HCT116 (cell line): ENCODE data around the gene CCKAR. TPM values are rescaled to one million over a fixed set of nuclear protein-coding genes. Genes with fewer than 3 reads are reported as not detected.

ENCODE experiments used
- ATAC-seq: fragments of 200-7000 bp; cut with Tn5 transposase; 2 replicates; pipeline ENCODE4 v1.9.1; 2020; ENCODE audit warnings: mild to moderate bottlenecking, moderate library complexity
- BruUV-seq: library from RNA; stranded (reverse); fragments of 400-500 nt; replicated peaks from 2 replicates; lab custom pipeline; 2021; lab: Mats Ljungman, UMichigan
- CTCF ChIA-PET: fragments of 300-600 bp; sonication (Branson Sonifier 250); formaldehyde crosslinking; loops from one replicate; lab custom pipeline; 2021; ENCODE audit warnings: antibody characterized with exemption; lab: Charles Lee
- POLR2A ChIA-PET: fragments of 300-600, 350-600 bp; sonication (Branson Sonifier 250); formaldehyde crosslinking; loops from one replicate; lab custom pipeline; 2021; ENCODE audit warnings: antibody characterized with exemption; lab: Charles Lee
- RAD21 ChIA-PET, 2 experiments: fragments of 300-600 bp; sonication (Branson Sonifier 250); formaldehyde crosslinking; loops; one replicate each; lab custom pipeline; 2023; ENCODE audit warnings: low total read pairs in 2 of 2; ENCODE audit not compliant: uncharacterized antibody in 2 of 2, unreplicated experiment in 2 of 2, low non-redundant PET in 1 of 2; lab: Charles Lee
- DNase-seq: peaks from one replicate; pipeline ENCODE4 v3.0.0-alpha.2; 2010; ENCODE audit warnings: low read depth, low spot score
- H2AFZ ChIP-seq: fragments of 200-600 bp; shearing (Covaris generic), sonication (generic); 2 replicates; pipeline ENCODE4 v1.6.1; 2017; ENCODE audit warnings: low read depth, mixed run types, mixed read lengths, antibody characterized with exemption, low read length; ENCODE audit not compliant: poor library complexity, severe bottlenecking
- H3K27ac ChIP-seq: 2 replicates; pipeline ENCODE4 v1.5.1; 2012; ENCODE audit warnings: low read depth, low read length
- H3K27me3 ChIP-seq: fragments of 200-600 bp; sonication (generic); 2 replicates; pipeline ENCODE4 v1.6.1; 2016; ENCODE audit warnings: mixed run types, low read length, mixed read lengths; ENCODE audit not compliant: insufficient read depth
- H3K36me3 ChIP-seq, 2 experiments: fragments of 200-500 bp in 1 of 2; fragments of 200-600 bp in 1 of 2; sonication (Bioruptor generic) in 1 of 2; sonication (generic) in 1 of 2; 2 replicates each; pipeline versions ENCODE4 v1.5.1 to v1.6.1; 2014 to 2016; ENCODE audit warnings: low read length in 2 of 2, inconsistent platforms in 1 of 2, mixed read lengths in 1 of 2, mixed run types in 1 of 2; ENCODE audit not compliant: insufficient read depth in 2 of 2, control insufficient read depth in 1 of 2
- H3K4me1 ChIP-seq, 2 experiments: fragments of 200-600 bp in 1 of 2; sonication (generic) in 1 of 2; 2 replicates each; pipeline versions ENCODE4 v1.5.1 to v1.6.1; 2012 to 2017; ENCODE audit warnings: low read length in 2 of 2, inconsistent platforms in 1 of 2, mild to moderate bottlenecking in 1 of 2, mixed read lengths in 1 of 2, mixed run types in 1 of 2, moderate library complexity in 1 of 2; ENCODE audit not compliant: insufficient read depth in 2 of 2, control insufficient read depth in 1 of 2
- H3K4me2 ChIP-seq: fragments of 200-600 bp; sonication (generic); 2 replicates; pipeline ENCODE4 v1.6.1; 2017; ENCODE audit warnings: mixed run types, low read length, mixed read lengths
- H3K4me3 ChIP-seq, 2 experiments: fragments of 200-600 bp in 1 of 2; sonication (generic) in 1 of 2; replicated peaks in 1 of 2; 2 replicates each; pipeline ENCODE4 v1.5.1; 2011 to 2016; ENCODE audit warnings: low read length in 2 of 2, control low read depth in 1 of 2, low read depth in 1 of 2, mild to moderate bottlenecking in 1 of 2, mixed read lengths in 1 of 2, mixed run types in 1 of 2
- H3K79me2 ChIP-seq: fragments of 200-600 bp; sonication (generic); 2 replicates; pipeline ENCODE4 v1.6.1; 2017; ENCODE audit warnings: mild to moderate bottlenecking, mixed run types, low read length, moderate library complexity, mixed read lengths; ENCODE audit not compliant: insufficient read depth
- H3K9ac ChIP-seq: fragments of 200-600 bp; sonication (generic); 2 replicates; pipeline ENCODE4 v1.6.1; 2016; ENCODE audit warnings: low read length, mixed read lengths
- H3K9me2 ChIP-seq: fragments of 200-600 bp; sonication (generic), shearing (Covaris generic); 2 replicates; pipeline ENCODE4 v1.6.1; 2017; ENCODE audit warnings: mixed run types, mild to moderate bottlenecking, moderate library complexity; ENCODE audit not compliant: insufficient read depth
- H3K9me3 ChIP-seq, 2 experiments: fragments of 200-500 bp in 1 of 2; fragments of 200-600 bp in 1 of 2; sonication (Bioruptor generic) in 1 of 2; sonication (generic) in 1 of 2; 2 replicates each; pipeline ENCODE4 v1.6.1; 2014 to 2017; ENCODE audit warnings: low read length in 2 of 2, mixed read lengths in 2 of 2, inconsistent platforms in 1 of 2, low read depth in 1 of 2, mild to moderate bottlenecking in 1 of 2, mixed run types in 1 of 2, moderate library complexity in 1 of 2; ENCODE audit not compliant: control insufficient read depth in 1 of 2, insufficient read depth in 1 of 2
- H4K20me1 ChIP-seq: fragments of 200-600 bp; sonication (generic), shearing (Covaris generic); 2 replicates; pipeline ENCODE4 v1.6.1; 2017; ENCODE audit warnings: mixed run types, mild to moderate bottlenecking, moderate library complexity; ENCODE audit not compliant: insufficient read depth
- EZH2phosphoT487 ChIP-seq: fragments of 200-600 bp; IDR thresholded peaks from 2 replicates; pipeline ENCODE4 v1.6.1; 2018; ENCODE audit warnings: antibody characterized with exemption, borderline replicate concordance
- POLR2A ChIP-seq: IDR thresholded peaks from 2 replicates; pipeline ENCODE4 v1.7.0; 2011; ENCODE audit warnings: borderline replicate concordance; ENCODE audit not compliant: insufficient read depth, insufficient read length; ENCODE audit errors: extremely low read depth
- POLR2AphosphoS5 ChIP-seq: IDR thresholded peaks from 2 replicates; pipeline ENCODE4 v1.6.1; 2011; ENCODE audit warnings: mild to moderate bottlenecking, low read depth, low read length, moderate library complexity
- RAD21 ChIP-seq: IDR thresholded peaks from 2 replicates; pipeline ENCODE4 v1.6.1; 2012; ENCODE audit warnings: low read depth, mild to moderate bottlenecking
- SIN3A ChIP-seq: IDR thresholded peaks from 2 replicates; pipeline ENCODE4 v1.6.1; 2012; ENCODE audit warnings: low read depth
- YY1 ChIP-seq: IDR thresholded peaks from 2 replicates; pipeline ENCODE4 v1.6.1; 2011; ENCODE audit warnings: low read length, low read depth, moderate library complexity, mild to moderate bottlenecking; ENCODE audit not compliant: insufficient replicate concordance; ENCODE audit errors: extremely low read depth
- intact Hi-C: fragments of 100-400 bp; cut with micrococcal nuclease; formaldehyde crosslinking; loops from 2 replicates; pipeline ENCODE4 v1.10.0; 2022
- total RNA-seq: library from RNA; stranded (reverse); gene quantifications from one replicate; pipeline ENCODE4 v1.2.1, GENCODE V29; 2021; ENCODE audit not compliant: unreplicated experiment
- TF ChIP-seq, protein P1 (sequence below): IDR thresholded peaks from 2 replicates; pipeline ENCODE4 v1.6.1; 2011; ENCODE audit warnings: mild to moderate bottlenecking, low read length, moderate library complexity; ENCODE audit not compliant: insufficient replicate concordance; ENCODE audit errors: extremely low read depth
- TF ChIP-seq, protein P2 (sequence below): IDR thresholded peaks from 2 replicates; pipeline ENCODE4 v1.6.1; 2012
- TF ChIP-seq, protein P3 (sequence below), 3 experiments: fragments of 200-600 bp in 1 of 3; sonication (generic) in 1 of 3; IDR thresholded peaks in 2 of 3; conservative IDR thresholded peaks in 1 of 3; 2 replicates each; pipeline ENCODE4 v1.5.1; 2012 to 2017; ENCODE audit warnings: low read depth in 2 of 3, low read length in 2 of 3, antibody characterized with exemption in 1 of 3, borderline replicate concordance in 1 of 3, control low read depth in 1 of 3, mild to moderate bottlenecking in 1 of 3, mixed read lengths in 1 of 3, mixed run types in 1 of 3, moderate library complexity in 1 of 3; ENCODE audit not compliant: insufficient read depth in 1 of 3

The CCKAR gene
- total RNA-seq, 1 experiment from 2014 or later: not detected

DNA sequence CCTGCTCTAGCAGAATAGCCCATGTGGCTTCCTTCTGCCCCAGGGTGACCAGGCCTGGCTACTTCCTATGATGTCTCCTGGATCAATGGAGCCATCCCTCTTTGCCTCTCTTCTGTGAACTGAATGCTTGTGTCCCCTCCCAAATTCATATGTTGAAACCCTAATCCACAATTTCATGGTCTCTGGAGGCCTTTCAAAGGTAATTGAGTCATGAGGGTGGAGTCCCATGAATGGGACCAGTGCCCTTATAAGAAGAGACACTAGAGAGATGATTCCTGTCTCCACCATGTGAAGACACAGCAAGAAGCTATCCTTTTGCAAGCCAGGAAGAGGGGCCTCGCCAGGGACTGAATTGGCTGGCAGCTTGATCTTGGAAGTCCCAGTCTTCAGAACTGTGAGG is 18.4 kb downstream of the CCKAR start:
- H2AFZ ChIP-seq: no peak overlapping the region
- no peak for DNase-seq
- no peaks in the 10 kb centered on the region for H3K36me3 ChIP-seq
- no peak overlapping the region for H3K4me2 ChIP-seq
- POLR2A ChIA-PET: no interaction called here
- no peak overlapping the region for H3K27ac ChIP-seq
- H3K9ac ChIP-seq: no peak overlapping the region
- TF ChIP-seq EZH2phosphoT487 (no peak), POLR2A (no peak), SIN3A (no peak), RAD21 (no peak), YY1 (no peak), POLR2AphosphoS5 (no peak)
- TF ChIP-seq, protein P1, sequence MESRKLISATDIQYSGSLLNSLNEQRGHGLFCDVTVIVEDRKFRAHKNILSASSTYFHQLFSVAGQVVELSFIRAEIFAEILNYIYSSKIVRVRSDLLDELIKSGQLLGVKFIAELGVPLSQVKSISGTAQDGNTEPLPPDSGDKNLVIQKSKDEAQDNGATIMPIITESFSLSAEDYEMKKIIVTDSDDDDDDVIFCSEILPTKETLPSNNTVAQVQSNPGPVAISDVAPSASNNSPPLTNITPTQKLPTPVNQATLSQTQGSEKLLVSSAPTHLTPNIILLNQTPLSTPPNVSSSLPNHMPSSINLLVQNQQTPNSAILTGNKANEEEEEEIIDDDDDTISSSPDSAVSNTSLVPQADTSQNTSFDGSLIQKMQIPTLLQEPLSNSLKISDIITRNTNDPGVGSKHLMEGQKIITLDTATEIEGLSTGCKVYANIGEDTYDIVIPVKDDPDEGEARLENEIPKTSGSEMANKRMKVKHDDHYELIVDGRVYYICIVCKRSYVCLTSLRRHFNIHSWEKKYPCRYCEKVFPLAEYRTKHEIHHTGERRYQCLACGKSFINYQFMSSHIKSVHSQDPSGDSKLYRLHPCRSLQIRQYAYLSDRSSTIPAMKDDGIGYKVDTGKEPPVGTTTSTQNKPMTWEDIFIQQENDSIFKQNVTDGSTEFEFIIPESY: no peak
- TF ChIP-seq, protein P2, sequence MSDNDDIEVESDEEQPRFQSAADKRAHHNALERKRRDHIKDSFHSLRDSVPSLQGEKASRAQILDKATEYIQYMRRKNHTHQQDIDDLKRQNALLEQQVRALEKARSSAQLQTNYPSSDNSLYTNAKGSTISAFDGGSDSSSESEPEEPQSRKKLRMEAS: no peak
- TF ChIP-seq, protein P3, sequence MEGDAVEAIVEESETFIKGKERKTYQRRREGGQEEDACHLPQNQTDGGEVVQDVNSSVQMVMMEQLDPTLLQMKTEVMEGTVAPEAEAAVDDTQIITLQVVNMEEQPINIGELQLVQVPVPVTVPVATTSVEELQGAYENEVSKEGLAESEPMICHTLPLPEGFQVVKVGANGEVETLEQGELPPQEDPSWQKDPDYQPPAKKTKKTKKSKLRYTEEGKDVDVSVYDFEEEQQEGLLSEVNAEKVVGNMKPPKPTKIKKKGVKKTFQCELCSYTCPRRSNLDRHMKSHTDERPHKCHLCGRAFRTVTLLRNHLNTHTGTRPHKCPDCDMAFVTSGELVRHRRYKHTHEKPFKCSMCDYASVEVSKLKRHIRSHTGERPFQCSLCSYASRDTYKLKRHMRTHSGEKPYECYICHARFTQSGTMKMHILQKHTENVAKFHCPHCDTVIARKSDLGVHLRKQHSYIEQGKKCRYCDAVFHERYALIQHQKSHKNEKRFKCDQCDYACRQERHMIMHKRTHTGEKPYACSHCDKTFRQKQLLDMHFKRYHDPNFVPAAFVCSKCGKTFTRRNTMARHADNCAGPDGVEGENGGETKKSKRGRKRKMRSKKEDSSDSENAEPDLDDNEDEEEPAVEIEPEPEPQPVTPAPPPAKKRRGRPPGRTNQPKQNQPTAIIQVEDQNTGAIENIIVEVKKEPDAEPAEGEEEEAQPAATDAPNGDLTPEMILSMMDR (IDR thresholded peaks at IDR 0.05 in 2 of 3, conservative IDR thresholded peaks at IDR 0.05 in 1 of 3; ENCODE audit: borderline replicate concordance in 1 of 3, insufficient read depth in 1 of 3, low read depth in 2 of 3, low read length in 2 of 3): no peak
- TF ChIP-seq, all 23 proteins: peak for 0
- ATAC-seq: no peak
- no peaks in the 10 kb centered on the region for H3K79me2 ChIP-seq
- no peaks in the 10 kb centered on the region for H4K20me1 ChIP-seq
- RAD21 ChIA-PET: no interaction called here
- no peaks in the 10 kb centered on the region for H3K9me3 ChIP-seq
- H3K4me1 ChIP-seq: no peaks in the 10 kb centered on the region
- CTCF ChIA-PET: no interaction called here
- no peaks in the 10 kb centered on the region for H3K27me3 ChIP-seq
- intact Hi-C loops: no loop called here
- no TSS peak for BruUV-seq
- H3K9me2 ChIP-seq: no peaks in the 10 kb centered on the region
- no peak overlapping the region for H3K4me3 ChIP-seq
